ENCODE measurements around the gene PDCL3.

The PDCL3 gene

GRCh38 chr2:100539221-100539620 lies 23.6 kb upstream of the PDCL3 start:
- no peaks in the 10 kb centered on the region for H3K9me3 ChIP-seq (replicated peaks; ENCODE audit: insufficient read depth, low read length)
- no peak overlapping the region for H3K9ac ChIP-seq (ENCODE audit: low read length)
- DNase-seq, result no peak
- no peaks in the 10 kb centered on the region for H3K9me2 ChIP-seq (replicated peaks; ENCODE audit: insufficient read depth, low read length)
- no peaks in the 10 kb centered on the region for H3F3A ChIP-seq (ENCODE audit: insufficient read depth, low read length)
- H3K4me1 ChIP-seq (ENCODE audit: low read length), result no peaks in the 10 kb centered on the region
- no peak overlapping the region for H3K27ac ChIP-seq (ENCODE audit: low read length)
- no peaks in the 10 kb centered on the region for H3K79me2 ChIP-seq (ENCODE audit: low read length)
- H3K36me3 ChIP-seq (replicated peaks; ENCODE audit: insufficient read depth, low read length), result no peaks in the 10 kb centered on the region
- H2AFZ ChIP-seq (ENCODE audit: low read length), result no peak overlapping the region
- H3K4me2 ChIP-seq (ENCODE audit: low read depth, low read length), result no peak overlapping the region
- no peaks in the 10 kb centered on the region for H3K27me3 ChIP-seq (replicated peaks; ENCODE audit: insufficient read depth, low read length)
- no peak overlapping the region for H3K4me3 ChIP-seq (ENCODE audit: low read length)
- H4K20me1 ChIP-seq (ENCODE audit: insufficient read depth, low read length), result no peaks in the 10 kb centered on the region
- TF ChIP-seq EZH2 (optimal IDR thresholded peaks at IDR 0.05; ENCODE audit: low read depth, low read length) (no peak), EZH2phosphoT487 (IDR thresholded peaks at IDR 0.05; ENCODE audit: low read length) (no peak), CTCF (IDR thresholded peaks at IDR 0.05; ENCODE audit: low read length) (no peak)

- H3K36me3 ChIP-seq (replicated peaks; ENCODE audit: insufficient read depth, low read length), result no peaks in the 10 kb centered on the region
- H4K20me1 ChIP-seq (ENCODE audit: insufficient read depth, low read length), result no peaks in the 10 kb centered on the region
- H3K4me2 ChIP-seq (ENCODE audit: low read depth, low read length), result no peak overlapping the region
- H3K4me1 ChIP-seq (ENCODE audit: low read length), result no peaks in the 10 kb centered on the region
- H3K9me3 ChIP-seq (replicated peaks; ENCODE audit: insufficient read depth, low read length), result no peaks in the 10 kb centered on the region
- H3K9ac ChIP-seq (ENCODE audit: low read length), result no peak overlapping the region
- no peak for DNase-seq
- no peaks in the 10 kb centered on the region for H3K79me2 ChIP-seq (ENCODE audit: low read length)
- H3K4me3 ChIP-seq (ENCODE audit: low read length), result no peak overlapping the region
- H3F3A ChIP-seq (ENCODE audit: insufficient read depth, low read length), result no peaks in the 10 kb centered on the region
- no peaks in the 10 kb centered on the region for H3K27me3 ChIP-seq (replicated peaks; ENCODE audit: insufficient read depth, low read length)
- no peak overlapping the region for H2AFZ ChIP-seq (ENCODE audit: low read length)
- no peaks in the 10 kb centered on the region for H3K9me2 ChIP-seq (replicated peaks; ENCODE audit: insufficient read depth, low read length)
- H3K27ac ChIP-seq (ENCODE audit: low read length), result no peak overlapping the region
- TF ChIP-seq CTCF (IDR thresholded peaks at IDR 0.05; ENCODE audit: low read length), result no peak
- no peak for TF ChIP-seq EZH2phosphoT487 (IDR thresholded peaks at IDR 0.05; ENCODE audit: low read length)
- no peak for TF ChIP-seq EZH2 (optimal IDR thresholded peaks at IDR 0.05; ENCODE audit: low read depth, low read length)
Measured at GRCh38 chr2:100541404-100541803, 21.4 kb upstream of the PDCL3 start.

- Histone ChIP-seq H3K4me1 (ENCODE audit: low read length) (no peaks in the 10 kb centered on the region), H3K9me3 (replicated peaks; ENCODE audit: insufficient read depth, low read length) (no peaks in the 10 kb centered on the region), H3K9ac (ENCODE audit: low read length) (no peak overlapping the region), H3K27me3 (replicated peaks; ENCODE audit: insufficient read depth, low read length) (no peaks in the 10 kb centered on the region), H4K20me1 (ENCODE audit: insufficient read depth, low read length) (no peaks in the 10 kb centered on the region), H3K4me2 (ENCODE audit: low read depth, low read length) (no peak overlapping the region), H3F3A (ENCODE audit: insufficient read depth, low read length) (no peaks in the 10 kb centered on the region), H3K79me2 (ENCODE audit: low read length) (no peaks in the 10 kb centered on the region), H3K4me3 (ENCODE audit: low read length) (no peak overlapping the region), H2AFZ (ENCODE audit: low read length) (no peak overlapping the region), H3K9me2 (replicated peaks; ENCODE audit: insufficient read depth, low read length) (no peaks in the 10 kb centered on the region), H3K36me3 (replicated peaks; ENCODE audit: insufficient read depth, low read length) (no peaks in the 10 kb centered on the region), H3K27ac (ENCODE audit: low read length) (no peak overlapping the region)
- DNase-seq, result no peak
- TF ChIP-seq EZH2phosphoT487 (IDR thresholded peaks at IDR 0.05; ENCODE audit: low read length), result no peak
- TF ChIP-seq CTCF (IDR thresholded peaks at IDR 0.05; ENCODE audit: low read length), result no peak
- no peak for TF ChIP-seq EZH2 (optimal IDR thresholded peaks at IDR 0.05; ENCODE audit: low read depth, low read length)
Measured at GRCh38 chr2:100542418-100542817, 20.4 kb upstream of the PDCL3 start.

All from MM.1S (cell line).